Neural crest cell (in vitro differentiated cells): ENCODE results near the gene MFSD1. TPM values are rescaled to one million over a fixed set of nuclear protein-coding genes. Genes with fewer than 3 reads are reported as not detected.

Experiments
- DNase-seq: peaks from one replicate; pipeline ENCODE4 v3.0.0; 2021; ENCODE audit warnings: low read depth, mixed read lengths, low spot score
- H3K27ac Mint-ChIP-seq: one replicate; pipeline ENCODE4 v1.8.0; 2021; ENCODE audit warnings: mild to moderate bottlenecking, mixed read lengths; ENCODE audit not compliant: unreplicated experiment
- H3K27me3 Mint-ChIP-seq: 2 replicates; pipeline ENCODE4 v1.8.0; 2021; ENCODE audit warnings: low read depth, mild to moderate bottlenecking, mixed read lengths
- H3K36me3 Mint-ChIP-seq: 2 replicates; pipeline ENCODE4 v1.8.0; 2021; ENCODE audit warnings: low read depth, mild to moderate bottlenecking, mixed read lengths
- H3K4me1 Mint-ChIP-seq: 2 replicates; pipeline ENCODE4 v1.8.0; 2021; ENCODE audit warnings: mixed read lengths
- H3K4me3 Mint-ChIP-seq: one replicate; pipeline ENCODE4 v1.8.0; 2021; ENCODE audit warnings: mild to moderate bottlenecking, mixed read lengths
- H3K9me3 Mint-ChIP-seq: 2 replicates; pipeline ENCODE4 v1.8.0; 2021; ENCODE audit warnings: mixed read lengths
- long read RNA-seq: library from polyadenylated mRNA; unstranded; transcript quantifications from one replicate; pipeline ENCODE4 v2.0.0, GENCODE V29; 2020
- total RNA-seq: library from RNA; stranded (reverse); gene quantifications from 2 replicates; pipeline ENCODE4 v1.2.1, GENCODE V29; 2021
- TF ChIP-seq, protein P1 (sequence below): fragments of 200-600 bp; sonication (generic); conservative IDR thresholded peaks from 2 replicates; pipeline ENCODE4 v1.5.0; 2021; ENCODE audit warnings: antibody characterized with exemption, mild to moderate bottlenecking

Gene MFSD1, protein sequence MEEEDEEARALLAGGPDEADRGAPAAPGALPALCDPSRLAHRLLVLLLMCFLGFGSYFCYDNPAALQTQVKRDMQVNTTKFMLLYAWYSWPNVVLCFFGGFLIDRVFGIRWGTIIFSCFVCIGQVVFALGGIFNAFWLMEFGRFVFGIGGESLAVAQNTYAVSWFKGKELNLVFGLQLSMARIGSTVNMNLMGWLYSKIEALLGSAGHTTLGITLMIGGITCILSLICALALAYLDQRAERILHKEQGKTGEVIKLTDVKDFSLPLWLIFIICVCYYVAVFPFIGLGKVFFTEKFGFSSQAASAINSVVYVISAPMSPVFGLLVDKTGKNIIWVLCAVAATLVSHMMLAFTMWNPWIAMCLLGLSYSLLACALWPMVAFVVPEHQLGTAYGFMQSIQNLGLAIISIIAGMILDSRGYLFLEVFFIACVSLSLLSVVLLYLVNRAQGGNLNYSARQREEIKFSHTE
- 16.9 and 18.5 TPM in 2 replicates for total RNA-seq
- long read RNA-seq, transcript MFSD1-215 (15 exons, 2,121 nt), result minor isoform, 6 of 90 reads
- long read RNA-seq, transcript MFSD1-203 (16 exons, 2,423 nt), result major isoform, 80 of 90 reads
- long read RNA-seq, partial matches to known transcripts, result 1 of 90 reads
- long read RNA-seq, other reads (novel, unspliced or antisense), result 3 of 90 reads

DNA sequence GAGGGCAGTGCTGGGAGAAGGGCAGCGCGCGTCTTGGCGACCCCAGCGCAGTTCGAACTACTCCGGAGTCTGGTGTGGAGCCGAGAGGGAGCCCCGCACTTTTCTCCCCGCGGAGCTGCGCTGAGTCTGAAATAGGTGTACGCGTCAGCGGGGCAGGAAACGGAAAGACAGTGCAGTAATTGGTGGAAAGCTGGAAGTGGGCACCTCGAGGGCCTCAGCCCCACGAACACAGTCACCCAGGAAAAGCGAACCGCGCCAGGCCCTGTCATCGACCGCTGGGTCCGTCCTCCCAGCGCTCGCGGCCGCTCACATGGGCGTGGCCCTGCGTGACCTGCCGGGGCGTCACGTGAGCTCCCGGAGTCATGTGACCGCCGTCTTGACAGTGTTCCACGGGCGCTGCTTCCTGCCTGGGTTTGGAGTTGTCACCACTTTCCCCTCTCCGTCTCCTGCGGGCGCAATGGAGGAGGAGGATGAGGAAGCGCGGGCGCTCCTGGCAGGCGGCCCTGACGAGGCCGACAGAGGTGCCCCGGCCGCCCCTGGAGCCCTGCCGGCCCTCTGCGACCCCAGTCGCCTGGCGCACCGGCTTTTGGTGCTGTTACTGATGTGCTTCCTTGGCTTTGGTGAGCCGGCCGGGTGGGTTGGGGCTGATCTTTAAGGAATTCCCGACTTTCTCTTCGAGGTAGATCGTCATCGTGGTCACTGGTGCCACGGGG, at the start of gene MFSD1:
TSS of gene MFSD1 (plus strand) at position 359 of the 713 bp plus-strand sequence. CDS start at position 458, 99 bp downstream.
- peaks cover 15% of the 10 kb centered on the region for H3K4me1 Mint-ChIP-seq
- DNase-seq, result peak; percentile 80
- no peaks in the 10 kb centered on the region for H3K36me3 Mint-ChIP-seq
- peak within 1 kb of the TSS; percentile 30 for H3K27ac Mint-ChIP-seq
- H3K4me3 Mint-ChIP-seq, result peak within 1 kb of the TSS; percentile 90
- H3K9me3 Mint-ChIP-seq, result no peaks in the 10 kb centered on the region
- TF ChIP-seq, protein P1, sequence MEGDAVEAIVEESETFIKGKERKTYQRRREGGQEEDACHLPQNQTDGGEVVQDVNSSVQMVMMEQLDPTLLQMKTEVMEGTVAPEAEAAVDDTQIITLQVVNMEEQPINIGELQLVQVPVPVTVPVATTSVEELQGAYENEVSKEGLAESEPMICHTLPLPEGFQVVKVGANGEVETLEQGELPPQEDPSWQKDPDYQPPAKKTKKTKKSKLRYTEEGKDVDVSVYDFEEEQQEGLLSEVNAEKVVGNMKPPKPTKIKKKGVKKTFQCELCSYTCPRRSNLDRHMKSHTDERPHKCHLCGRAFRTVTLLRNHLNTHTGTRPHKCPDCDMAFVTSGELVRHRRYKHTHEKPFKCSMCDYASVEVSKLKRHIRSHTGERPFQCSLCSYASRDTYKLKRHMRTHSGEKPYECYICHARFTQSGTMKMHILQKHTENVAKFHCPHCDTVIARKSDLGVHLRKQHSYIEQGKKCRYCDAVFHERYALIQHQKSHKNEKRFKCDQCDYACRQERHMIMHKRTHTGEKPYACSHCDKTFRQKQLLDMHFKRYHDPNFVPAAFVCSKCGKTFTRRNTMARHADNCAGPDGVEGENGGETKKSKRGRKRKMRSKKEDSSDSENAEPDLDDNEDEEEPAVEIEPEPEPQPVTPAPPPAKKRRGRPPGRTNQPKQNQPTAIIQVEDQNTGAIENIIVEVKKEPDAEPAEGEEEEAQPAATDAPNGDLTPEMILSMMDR, result no peak
- H3K27me3 Mint-ChIP-seq, result peaks cover 31% of the 10 kb centered on the region

DNA sequence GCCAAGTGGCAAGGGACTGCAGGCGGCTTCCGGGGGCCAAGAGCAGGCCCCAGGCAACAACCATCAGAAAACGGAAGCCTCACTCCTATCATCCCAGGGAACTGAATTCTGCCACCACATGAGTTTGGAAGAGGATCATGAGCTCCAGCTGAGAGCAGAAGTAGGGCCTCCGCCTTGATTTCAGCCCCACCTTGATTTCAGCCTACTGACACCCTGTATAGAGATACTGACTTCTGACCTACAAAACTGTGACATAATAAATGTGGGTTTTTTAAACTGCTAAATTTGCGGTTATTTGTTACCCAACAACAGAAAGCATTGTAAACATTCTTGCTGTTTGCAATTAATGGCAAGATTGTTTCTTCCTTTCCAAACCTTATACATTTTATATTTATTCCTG, 48.0 kb upstream of the MFSD1 start:
- no peaks in the 10 kb centered on the region for H3K27me3 Mint-ChIP-seq
- H3K9me3 Mint-ChIP-seq, result no peaks in the 10 kb centered on the region
- no peaks in the 10 kb centered on the region for H3K4me1 Mint-ChIP-seq
- H3K27ac Mint-ChIP-seq, result no peak overlapping the region
- no peak overlapping the region for H3K4me3 Mint-ChIP-seq
- H3K36me3 Mint-ChIP-seq, result no peaks in the 10 kb centered on the region
- DNase-seq, result no peak
- TF ChIP-seq, protein P1, result no peak

DNA sequence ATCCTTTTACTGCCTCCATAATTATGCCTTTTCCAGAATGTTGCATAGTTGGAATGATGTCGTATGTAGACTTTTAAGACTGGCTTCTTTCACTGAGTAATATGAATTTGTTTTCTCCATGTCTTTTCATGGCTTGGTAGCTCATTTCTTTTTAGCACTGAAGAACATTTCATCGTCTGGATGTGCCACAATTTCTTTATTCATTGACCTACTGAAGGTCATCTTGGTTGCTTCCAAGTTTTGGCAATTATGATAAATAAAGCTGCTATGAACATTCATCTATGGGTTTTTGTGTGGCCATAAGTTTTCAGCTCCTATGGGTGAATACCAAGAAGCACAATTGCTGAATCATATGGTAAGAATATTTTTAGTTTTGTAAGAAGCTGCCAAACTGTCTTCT, 46.4 kb upstream of the MFSD1 start:
- DNase-seq, result no peak
- H3K9me3 Mint-ChIP-seq, result no peaks in the 10 kb centered on the region
- H3K27ac Mint-ChIP-seq, result no peak overlapping the region
- no peaks in the 10 kb centered on the region for H3K4me1 Mint-ChIP-seq
- no peak overlapping the region for H3K4me3 Mint-ChIP-seq
- TF ChIP-seq, protein P1, result no peak
- H3K36me3 Mint-ChIP-seq, result no peaks in the 10 kb centered on the region
- H3K27me3 Mint-ChIP-seq, result no peaks in the 10 kb centered on the region

DNA sequence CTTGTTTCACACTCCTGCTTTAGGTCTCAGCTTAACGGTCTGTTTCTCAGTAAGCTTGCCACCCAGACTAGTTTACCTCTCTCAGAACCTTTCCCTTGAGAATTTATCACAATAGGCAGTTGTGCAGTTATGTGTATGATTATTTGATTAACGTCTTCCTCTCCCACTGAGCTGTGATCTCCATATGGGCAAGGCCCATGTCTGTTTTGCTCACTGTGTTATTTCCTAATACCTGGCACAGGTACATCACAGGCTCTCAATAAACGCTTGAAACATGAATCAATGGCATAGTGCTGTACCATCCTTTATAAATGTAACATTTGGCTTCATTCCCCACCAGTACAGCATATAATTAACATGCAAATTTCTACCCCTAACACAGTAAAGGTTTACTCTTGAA, 40.5 kb upstream of the MFSD1 start:
- H3K9me3 Mint-ChIP-seq, result no peaks in the 10 kb centered on the region
- TF ChIP-seq, protein P1, result no peak
- H3K27ac Mint-ChIP-seq, result no peak overlapping the region
- H3K36me3 Mint-ChIP-seq, result peaks cover 5% of the 10 kb centered on the region
- H3K27me3 Mint-ChIP-seq, result no peaks in the 10 kb centered on the region
- no peak overlapping the region for H3K4me3 Mint-ChIP-seq
- H3K4me1 Mint-ChIP-seq, result no peaks in the 10 kb centered on the region
- no peak for DNase-seq

DNA sequence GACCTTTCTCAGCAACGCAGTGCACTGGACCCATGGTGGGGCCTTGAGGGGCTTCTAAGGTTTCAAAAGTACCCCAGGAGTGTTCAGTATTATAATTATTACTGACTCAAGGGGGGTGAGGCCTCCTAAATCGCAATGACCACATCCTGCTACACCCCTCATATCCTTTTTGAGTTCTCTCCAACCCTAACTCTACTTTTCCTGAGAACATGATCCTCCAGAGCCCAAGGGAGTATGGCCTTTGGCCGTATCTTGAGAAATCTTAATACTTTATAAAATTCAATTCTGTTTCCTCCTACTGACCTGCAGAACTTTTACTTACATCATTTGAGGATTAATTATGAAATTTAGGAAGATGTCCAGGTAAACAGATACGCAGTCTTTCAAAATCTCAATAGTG, 39.2 kb upstream of the MFSD1 start:
- TF ChIP-seq, protein P1, result no peak
- no peak overlapping the region for H3K27ac Mint-ChIP-seq
- no peaks in the 10 kb centered on the region for H3K4me1 Mint-ChIP-seq
- H3K4me3 Mint-ChIP-seq, result no peak overlapping the region
- DNase-seq, result no peak
- H3K36me3 Mint-ChIP-seq, result peaks cover 5% of the 10 kb centered on the region
- no peaks in the 10 kb centered on the region for H3K27me3 Mint-ChIP-seq
- no peaks in the 10 kb centered on the region for H3K9me3 Mint-ChIP-seq
